AG09319 (cell line): ENCODE results near the gene CELF2.
"Not testable (repeated sequence)": the region's sequence is repeated elsewhere in the genome, so short reads cannot be mapped to it uniquely, and the experiment has no call there.

Experiments used
- DNase-seq: peaks from one replicate; pipeline ENCODE4 v3.0.0-alpha.2; 2010; ENCODE audit warnings: low read depth; ENCODE audit errors: extremely low read depth
- CTCF ChIP-seq: IDR thresholded peaks from 2 replicates; pipeline ENCODE4 v1.5.1; 2011; ENCODE audit warnings: low read depth, mild to moderate bottlenecking, inconsistent platforms, low read length, moderate library complexity

The CELF2 gene

GRCh38 chr10:11358011-11358410 is 340.3 kb downstream of the CELF2 start:
- no peak for TF ChIP-seq CTCF

GRCh38 chr10:11358923-11359575 is 341.4 kb downstream of the CELF2 start:
- TF ChIP-seq CTCF, result no peak
- no peak for DNase-seq

More at GRCh38 chr10:11358011-11358410, 340.3 kb downstream of the CELF2 start:
- no peak for DNase-seq

GRCh38 chr10:11359869-11360268 is 342.2 kb downstream of the CELF2 start:
- DNase-seq, result no peak

GRCh38 chr10:11363497-11363896 is 345.8 kb downstream of the CELF2 start:
- no peak for DNase-seq
- no peak for TF ChIP-seq CTCF

More at GRCh38 chr10:11359869-11360268, 342.2 kb downstream of the CELF2 start:
- no peak for TF ChIP-seq CTCF

- TF ChIP-seq CTCF, result no peak
- DNase-seq, result no peak
Observed at GRCh38 chr10:11364241-11364640, 346.6 kb downstream of the CELF2 start.

- not testable (repeated sequence) for DNase-seq
Observed at GRCh38 chr10:11366889-11367288, 349.2 kb downstream of the CELF2 start.

GRCh38 chr10:11367505-11367904 is 349.8 kb downstream of the CELF2 start:
- TF ChIP-seq CTCF, result no peak
- no peak for DNase-seq

- DNase-seq, result no peak
- no peak for TF ChIP-seq CTCF
Observed at GRCh38 chr10:11373717-11374171, 356.1 kb downstream of the CELF2 start.
